Measurements from ENCODE around the gene MPZL1. TPM values are rescaled to one million over a fixed set of nuclear protein-coding genes. Genes with fewer than 3 reads are reported as not detected.

MPZL1 gene
- total and polyA plus RNA-seq, 2 of the 8 experiments (the other 6 are each of a cell fraction or from before 2014, with no cell fraction given), result 37.8 to 120 TPM

- Histone ChIP-seq H2BK12ac (ENCODE audit: low read depth, low read length) (no peak overlapping the region), H2BK5ac (ENCODE audit: low read depth, low read length) (no peak overlapping the region), H3K9ac (replicated peaks in 1 of 4; ENCODE audit: extremely low read depth in 1 of 4, low read depth in 3 of 4, low read length in 3 of 4) (no peak overlapping the region), H3K4me3 (ENCODE audit: extremely low read depth in 1 of 4, insufficient read depth in 2 of 4, low read depth in 3 of 4, low read length in 4 of 4) (no peak overlapping the region), H2BK15ac (ENCODE audit: low read length) (no peak overlapping the region), H2AK5ac (ENCODE audit: low read depth, low read length) (no peak overlapping the region), H3K27me3 (replicated peaks in 1 of 4; ENCODE audit: control insufficient read depth in 3 of 4, extremely low read depth in 1 of 4, insufficient read depth in 3 of 4, low read length in 3 of 4) (no peaks in the 10 kb centered on the region), H3K27ac (ENCODE audit: low read depth, low read length) (no peak overlapping the region), H3K14ac (ENCODE audit: insufficient read length) (no peak overlapping the region), H2AFZ (ENCODE audit: low read length) (no peak overlapping the region), H3K79me2 (ENCODE audit: control insufficient read depth in 1 of 2, insufficient read depth in 2 of 2, low read length in 2 of 2) (peaks cover 2 to 73% of the 10 kb centered on the region in 2 experiments; a peak in 3 of 4 replicates), H3K56ac (replicated peaks; ENCODE audit: insufficient read length, low read depth, low read length) (no peak overlapping the region), H4K5ac (ENCODE audit: insufficient read length, low read depth, low read length) (no peak overlapping the region), H2BK120ac (replicated peaks; ENCODE audit: low read depth, low read length) (no peak overlapping the region), H3K79me1 (ENCODE audit: low read depth, low read length) (peaks cover 16% of the 10 kb centered on the region), H3K23me2 (ENCODE audit: low read depth, low read length) (no peaks in the 10 kb centered on the region; the same call in 1 of the 2 replicates), H3K36me3 (ENCODE audit: control insufficient read depth in 2 of 4, insufficient read depth in 4 of 4, low read length in 3 of 4) (no peaks in the 10 kb centered on the region), H3K18ac (ENCODE audit: extremely low read depth, low read length) (no peak overlapping the region), H3K23ac (ENCODE audit: insufficient read length) (no peak overlapping the region), H4K8ac (ENCODE audit: extremely low read depth, insufficient read depth, low read length) (no peak overlapping the region), H4K20me1 (replicated peaks in 1 of 2; ENCODE audit: control insufficient read depth in 1 of 2, insufficient read depth in 2 of 2, low read length in 2 of 2) (peaks cover 6 to 10% of the 10 kb centered on the region in 2 experiments), H3K4me2 (ENCODE audit: insufficient read depth in 1 of 2, low read depth in 2 of 2, low read length in 2 of 2) (no peak overlapping the region), H3K4me1 (replicated peaks in 1 of 4; ENCODE audit: control insufficient read depth in 3 of 4, insufficient read depth in 4 of 4, low read length in 3 of 4) (no peaks in the 10 kb centered on the region; a peak in 3 of 7 replicates), H3K4ac (replicated peaks; ENCODE audit: insufficient read length, low read depth, low read length) (no peak overlapping the region), H4K91ac (replicated peaks; ENCODE audit: insufficient read length, low read length) (no peak overlapping the region), H2BK20ac (ENCODE audit: low read length) (no peak overlapping the region), H3K9me3 (ENCODE audit: insufficient read depth in 2 of 2, low read depth in 1 of 2, low read length in 1 of 2) (no peaks in the 10 kb centered on the region)
- POLR2A ChIA-PET (ENCODE audit: partially characterized antibody), result interaction anchor here (0.6 kb wide), 1 partner anchor 514 kb away, joined by 3 read pairs; no protein-coding TSS in a partner anchor
- WGBS, 2 experiments (ENCODE audit: extremely low coverage in 1 of 2, insufficient coverage in 1 of 2, insufficient read length in 1 of 2, insufficient replicate concordance in 2 of 2, low coverage in 1 of 2, low lambda C conversion rate in 2 of 2, missing lambda C conversion rate in 1 of 2), result 84% methylated on average over 7 of the region's 7 CpGs; no CpG with 5 or more reads in 1 of the 2 experiments
- DNase-seq (ENCODE audit: low read depth in 1 of 2, low spot score in 2 of 2), result no peak
- FAIRE-seq, result no peak
- CTCF ChIA-PET (ENCODE audit: partially characterized antibody), result no interaction called here
- TF ChIP-seq EP300 (IDR thresholded peaks at IDR 0.05; ENCODE audit: borderline replicate concordance in 1 of 2, low read depth in 2 of 2, low read length in 2 of 2) (no peak), MAFK (IDR thresholded peaks at IDR 0.05; ENCODE audit: low read depth, low read length) (no peak), SRF (IDR thresholded peaks at IDR 0.05; ENCODE audit: low read depth, low read length) (no peak), PHF8 (conservative IDR thresholded peaks at IDR 0.05; ENCODE audit: low read depth, low read length) (no peak)
Observed at GRCh38 chr1:167756730-167757405, 35.1 kb downstream of the MPZL1 start.
